GM18498 (cell line): ENCODE data around the gene RPL29.

ENCODE experiments used
- ATAC-seq: cut with Tn5 transposase; IDR thresholded peaks from one replicate; pipeline ENCODE4 v1.9.1; 2021; ENCODE audit warnings: mild to moderate bottlenecking, moderate library complexity; ENCODE audit not compliant: unreplicated experiment

The RPL29 gene

GRCh38 chr3:51948016-51948580 lies 47.6 kb downstream of the RPL29 start:
- no peak for ATAC-seq

DNA sequence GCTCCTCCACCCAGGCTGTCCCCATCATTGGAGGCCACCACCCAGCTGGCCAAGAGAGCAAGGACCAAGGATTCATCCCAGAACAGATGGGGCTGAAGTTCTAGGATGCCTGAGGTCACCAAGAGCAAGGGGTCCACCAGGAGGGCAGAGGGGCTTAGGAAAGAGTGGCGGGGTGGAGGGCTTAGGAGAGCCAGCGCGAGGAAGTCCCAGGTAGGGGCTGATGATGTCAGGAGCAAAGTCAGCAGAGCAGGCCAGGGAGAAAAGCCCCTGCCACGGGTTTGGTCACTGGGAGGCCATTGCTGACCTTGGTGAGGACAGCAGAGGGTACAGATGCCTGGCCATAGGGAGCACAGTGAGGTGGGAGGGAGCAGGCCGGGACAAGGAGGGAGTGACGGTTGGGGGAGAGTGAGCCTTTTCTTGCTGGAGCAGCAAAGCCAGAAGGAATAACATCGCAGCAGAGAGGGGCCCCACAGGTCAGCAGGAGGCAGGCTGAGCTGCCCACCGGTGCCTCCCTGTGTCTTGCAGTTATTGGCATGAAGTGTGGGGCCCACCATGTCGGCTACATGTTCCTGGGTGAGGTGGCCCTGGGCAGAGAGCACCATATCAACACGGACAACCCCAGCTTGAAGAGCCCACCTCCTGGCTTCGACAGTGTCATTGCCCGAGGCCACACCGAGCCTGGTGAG lies 48.3 kb downstream of the RPL29 start:
- ATAC-seq: no peak

DNA sequence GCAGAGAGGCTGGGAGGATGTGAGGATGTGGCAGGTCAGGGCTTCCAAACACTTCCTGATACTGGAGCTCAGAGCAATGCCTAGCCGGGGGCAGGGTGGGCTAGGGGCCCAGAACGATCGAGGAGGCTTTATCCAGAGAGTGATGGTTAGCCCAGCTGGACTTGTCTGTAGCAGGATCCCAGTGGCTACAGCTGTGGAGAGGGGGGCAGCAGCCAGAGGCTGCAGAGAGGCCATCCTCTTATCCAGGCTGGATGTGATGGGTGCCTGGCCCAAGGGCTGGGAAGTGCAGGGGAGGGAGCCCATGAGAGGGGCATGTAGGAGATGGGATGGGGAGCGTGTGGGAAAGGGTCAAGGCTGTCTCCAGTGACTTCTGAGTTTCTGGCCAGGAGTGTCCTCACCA lies 48.9 kb downstream of the RPL29 start:
- ATAC-seq: no peak

- ATAC-seq: no peak
Measured at GRCh38 chr3:51945926-51946705, 49.6 kb downstream of the RPL29 start.

- no peak for ATAC-seq
Measured at GRCh38 chr3:51945031-51945840, 50.5 kb downstream of the RPL29 start.

DNA sequence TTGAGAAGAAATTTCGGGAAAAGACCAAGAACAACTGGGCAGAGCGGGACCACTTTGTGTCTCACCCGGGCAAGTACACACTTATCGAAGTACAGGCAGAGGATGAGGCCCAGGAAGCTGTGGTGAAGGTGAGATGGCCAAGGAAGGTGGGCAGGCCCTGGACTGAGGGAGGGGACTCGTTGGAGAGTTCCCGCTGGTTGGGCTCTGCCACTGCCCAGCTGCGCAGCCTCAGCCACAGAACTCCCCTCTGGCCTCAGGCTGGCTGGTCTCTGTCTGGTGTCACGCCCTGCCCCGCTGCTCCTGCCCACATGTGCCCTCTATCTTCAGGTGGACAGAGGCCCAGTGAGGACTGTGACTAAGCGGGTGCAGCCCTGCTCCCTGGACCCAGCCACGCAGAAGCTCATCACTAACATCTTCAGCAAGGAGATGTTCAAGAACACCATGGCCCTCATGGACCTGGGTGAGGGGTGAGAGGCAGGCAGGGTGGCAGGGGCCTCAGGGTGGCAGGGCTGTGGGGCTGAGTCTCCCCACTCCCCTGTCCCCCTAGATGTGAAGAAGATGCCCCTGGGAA lies 51.2 kb downstream of the RPL29 start:
- no peak for ATAC-seq
